Subcutaneous adipose tissue (tissue), 4 donors: ENCODE data around the gene GPR153. TPM values are rescaled to one million over a fixed set of nuclear protein-coding genes. Genes with fewer than 3 reads are reported as not detected.

Experiments
- total RNA-seq, 4 donors: library from RNA; depleted of rRNA; stranded (reverse); fragments of >200 nt; gene quantifications; one replicate each; pipeline ENCODE4 v1.1.0, GENCODE V29; 2016
- TF ChIP-seq, protein P1 (sequence below): fragments of 450-650 bp; IDR thresholded peaks from one replicate; pipeline ENCODE4 v1.5.1; 2016; ENCODE audit warnings: low read depth, mild to moderate bottlenecking, control low read depth, antibody characterized with exemption, moderate library complexity

GPR153 gene
- total RNA-seq, 4 donors from 2014 or later, result 8.2 to 37.9 (median 16.0) TPM

DNA sequence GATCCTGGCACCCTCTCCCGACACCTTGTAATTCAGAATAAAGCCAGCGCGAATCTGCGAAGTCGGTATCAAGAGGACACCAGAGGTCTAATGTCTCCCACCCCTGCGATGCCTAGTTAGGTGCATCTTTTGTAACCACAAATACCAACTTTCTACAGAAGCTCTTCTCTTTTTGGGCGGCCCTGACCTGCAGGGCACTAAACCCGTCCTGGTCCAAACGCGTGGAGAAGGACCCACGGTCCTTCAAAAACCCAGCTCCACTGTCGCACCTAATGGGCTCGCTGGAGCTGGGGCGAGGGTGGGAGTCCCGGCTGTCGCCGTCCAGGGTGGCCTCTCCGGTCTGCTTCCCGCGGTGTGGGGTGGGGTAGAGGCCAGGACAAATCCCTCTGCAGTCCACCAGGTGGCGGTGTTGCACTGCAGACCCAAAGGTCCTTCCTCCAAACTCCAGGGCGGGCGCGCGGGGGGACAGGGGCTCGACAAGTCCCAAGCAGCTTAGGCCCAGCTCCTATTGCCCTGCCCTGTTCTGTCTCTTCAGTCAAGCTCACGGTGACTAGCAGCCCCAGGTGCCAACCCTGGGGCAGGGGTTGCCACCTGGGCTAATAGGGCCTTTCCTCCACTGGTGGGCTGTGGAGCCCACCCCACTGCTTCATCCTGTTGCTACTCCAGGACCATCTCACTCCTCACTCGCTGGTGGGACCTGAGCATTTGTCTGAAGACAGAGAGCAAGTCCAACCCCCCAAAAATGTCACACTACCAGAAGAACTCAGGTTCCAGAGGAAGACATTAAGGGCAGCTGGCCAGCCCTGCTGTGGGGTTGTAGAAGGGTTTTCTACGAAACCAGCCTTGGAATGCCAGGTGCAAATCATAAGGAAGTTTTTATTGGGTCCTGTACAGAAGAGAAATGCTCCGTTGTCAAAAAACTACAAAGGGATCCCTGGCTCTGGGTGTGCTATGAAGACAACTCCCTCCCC is 14.1 kb downstream of the GPR153 start:
- TF ChIP-seq, protein P1, sequence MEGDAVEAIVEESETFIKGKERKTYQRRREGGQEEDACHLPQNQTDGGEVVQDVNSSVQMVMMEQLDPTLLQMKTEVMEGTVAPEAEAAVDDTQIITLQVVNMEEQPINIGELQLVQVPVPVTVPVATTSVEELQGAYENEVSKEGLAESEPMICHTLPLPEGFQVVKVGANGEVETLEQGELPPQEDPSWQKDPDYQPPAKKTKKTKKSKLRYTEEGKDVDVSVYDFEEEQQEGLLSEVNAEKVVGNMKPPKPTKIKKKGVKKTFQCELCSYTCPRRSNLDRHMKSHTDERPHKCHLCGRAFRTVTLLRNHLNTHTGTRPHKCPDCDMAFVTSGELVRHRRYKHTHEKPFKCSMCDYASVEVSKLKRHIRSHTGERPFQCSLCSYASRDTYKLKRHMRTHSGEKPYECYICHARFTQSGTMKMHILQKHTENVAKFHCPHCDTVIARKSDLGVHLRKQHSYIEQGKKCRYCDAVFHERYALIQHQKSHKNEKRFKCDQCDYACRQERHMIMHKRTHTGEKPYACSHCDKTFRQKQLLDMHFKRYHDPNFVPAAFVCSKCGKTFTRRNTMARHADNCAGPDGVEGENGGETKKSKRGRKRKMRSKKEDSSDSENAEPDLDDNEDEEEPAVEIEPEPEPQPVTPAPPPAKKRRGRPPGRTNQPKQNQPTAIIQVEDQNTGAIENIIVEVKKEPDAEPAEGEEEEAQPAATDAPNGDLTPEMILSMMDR, result no peak

DNA sequence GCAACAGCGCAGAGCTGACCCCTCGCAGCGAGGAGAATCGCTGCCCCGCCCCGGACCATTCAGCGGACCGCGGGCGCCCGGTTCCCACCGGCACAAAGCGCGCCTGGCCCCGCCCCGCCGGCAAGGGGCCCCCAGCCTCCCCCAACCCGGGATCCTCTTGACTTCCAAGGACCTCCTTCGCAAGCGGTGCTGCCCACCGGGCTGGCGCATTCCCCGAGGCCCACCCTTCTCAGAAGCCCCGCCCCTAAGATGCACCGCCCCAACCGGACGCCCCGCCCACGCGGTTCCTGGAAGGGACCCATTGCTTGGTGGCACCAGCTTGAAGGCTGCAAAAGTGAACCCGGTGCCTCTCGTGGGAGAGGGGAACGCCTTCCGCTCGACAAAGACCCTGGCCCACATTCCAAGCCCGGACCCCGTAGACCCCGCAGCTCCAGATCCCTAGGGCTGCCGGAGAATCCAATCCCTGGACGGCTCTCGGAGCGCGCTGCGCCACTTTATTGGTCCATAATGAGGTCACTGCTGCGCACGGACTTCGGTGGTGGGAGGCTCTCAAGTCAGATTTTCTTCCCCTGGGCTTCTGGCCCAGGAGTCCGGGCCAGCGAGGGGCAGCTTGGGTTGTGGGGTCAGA is 14.9 kb downstream of the GPR153 start:
- TF ChIP-seq, protein P1, result no peak

DNA sequence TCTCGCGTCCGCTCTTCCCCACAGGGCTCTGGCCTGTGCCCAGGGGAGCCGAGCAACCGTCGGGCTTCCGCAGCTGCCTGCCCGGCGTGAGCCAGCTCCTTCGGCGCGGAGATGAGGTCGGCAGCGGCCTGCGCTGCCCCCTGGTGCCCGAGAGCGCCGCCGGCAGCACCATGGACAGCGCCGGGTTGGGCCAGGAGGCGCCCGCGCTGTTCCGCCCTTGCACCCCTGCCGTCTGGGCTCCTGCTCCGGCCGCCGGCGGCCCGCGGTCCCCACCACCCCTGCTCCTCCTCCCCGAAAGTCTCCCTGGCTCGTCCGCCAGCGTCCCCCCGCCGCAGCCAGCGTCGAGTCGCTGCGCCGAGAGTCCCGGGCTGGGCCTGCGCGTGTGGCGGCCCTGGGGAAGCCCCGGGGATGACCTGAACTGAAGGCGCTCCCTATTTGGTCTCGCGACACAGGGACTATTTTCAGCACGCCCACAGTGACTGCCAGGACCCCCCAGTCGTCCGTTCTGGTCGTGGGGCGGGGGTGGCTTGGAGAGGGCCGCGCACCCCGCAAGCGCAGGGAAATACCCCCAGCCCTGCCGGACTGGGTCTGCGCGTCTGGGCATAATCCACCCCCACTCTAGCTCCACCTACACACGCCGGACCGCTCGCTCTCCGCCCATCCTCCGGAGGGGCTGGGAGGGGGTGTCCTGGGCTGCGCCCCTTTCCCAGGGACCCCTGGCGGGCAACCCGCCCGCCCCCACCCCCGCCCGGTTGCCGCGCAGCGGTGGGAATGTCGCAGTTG is 15.6 kb downstream of the GPR153 start:
- TF ChIP-seq, protein P1, result no peak

DNA sequence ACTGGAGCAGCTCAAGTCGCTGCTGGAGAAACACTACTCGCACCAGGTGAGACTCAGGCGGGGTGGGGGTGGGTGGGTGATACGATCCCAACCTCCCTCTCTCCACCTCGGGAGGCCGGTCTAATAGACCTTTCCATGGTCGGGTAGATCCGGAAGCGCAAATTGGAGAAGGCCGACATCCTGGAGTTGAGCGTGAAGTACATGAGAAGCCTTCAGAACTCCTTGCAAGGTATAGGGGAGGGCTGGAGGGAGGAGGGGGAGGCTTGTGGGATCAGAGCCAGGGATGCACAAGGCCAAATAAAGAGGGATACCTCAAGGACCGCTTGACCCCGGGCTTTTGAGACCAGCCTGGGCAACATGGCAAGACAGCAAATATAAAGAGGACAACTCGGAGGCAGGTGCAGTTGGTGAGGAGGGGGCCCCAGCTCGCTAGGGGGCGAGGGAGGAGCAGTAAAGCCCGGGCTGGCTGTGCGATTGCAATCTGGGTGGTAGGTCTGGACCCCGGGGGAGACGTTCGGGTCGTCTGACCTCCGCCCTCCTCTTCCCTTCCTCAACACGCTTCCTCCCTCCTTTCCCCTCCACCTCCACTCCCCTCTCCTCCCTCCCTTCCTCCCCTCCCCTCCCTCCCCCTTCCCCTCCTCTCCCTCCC is 16.4 kb downstream of the GPR153 start:
- TF ChIP-seq, protein P1, result no peak

DNA sequence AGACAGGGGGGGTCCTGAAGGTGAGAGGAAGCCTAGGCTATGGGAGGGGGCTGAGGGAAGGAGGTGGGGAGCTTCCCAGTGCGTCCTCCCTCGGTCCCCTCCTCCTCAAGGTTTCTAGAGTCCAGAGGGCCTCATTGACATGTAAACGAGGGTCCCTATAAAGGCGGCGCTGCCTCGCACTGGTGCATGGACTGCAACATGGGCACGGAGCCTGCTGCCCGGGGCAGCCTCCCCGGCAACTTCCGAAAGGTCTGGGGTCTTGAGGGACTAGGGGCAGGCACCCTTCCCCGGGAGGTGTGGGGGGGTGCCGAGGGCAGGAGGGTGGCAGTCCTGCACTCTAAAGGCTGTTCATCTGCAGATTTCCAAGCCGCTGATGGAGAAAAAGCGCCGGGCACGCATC is 16.9 kb downstream of the GPR153 start, which contains the start of gene HES3:
TSS of gene HES3 (plus strand) at position 187 of the 400 bp plus-strand sequence. CDS start at position 374, 187 bp downstream.
- TF ChIP-seq, protein P1, result no peak

DNA sequence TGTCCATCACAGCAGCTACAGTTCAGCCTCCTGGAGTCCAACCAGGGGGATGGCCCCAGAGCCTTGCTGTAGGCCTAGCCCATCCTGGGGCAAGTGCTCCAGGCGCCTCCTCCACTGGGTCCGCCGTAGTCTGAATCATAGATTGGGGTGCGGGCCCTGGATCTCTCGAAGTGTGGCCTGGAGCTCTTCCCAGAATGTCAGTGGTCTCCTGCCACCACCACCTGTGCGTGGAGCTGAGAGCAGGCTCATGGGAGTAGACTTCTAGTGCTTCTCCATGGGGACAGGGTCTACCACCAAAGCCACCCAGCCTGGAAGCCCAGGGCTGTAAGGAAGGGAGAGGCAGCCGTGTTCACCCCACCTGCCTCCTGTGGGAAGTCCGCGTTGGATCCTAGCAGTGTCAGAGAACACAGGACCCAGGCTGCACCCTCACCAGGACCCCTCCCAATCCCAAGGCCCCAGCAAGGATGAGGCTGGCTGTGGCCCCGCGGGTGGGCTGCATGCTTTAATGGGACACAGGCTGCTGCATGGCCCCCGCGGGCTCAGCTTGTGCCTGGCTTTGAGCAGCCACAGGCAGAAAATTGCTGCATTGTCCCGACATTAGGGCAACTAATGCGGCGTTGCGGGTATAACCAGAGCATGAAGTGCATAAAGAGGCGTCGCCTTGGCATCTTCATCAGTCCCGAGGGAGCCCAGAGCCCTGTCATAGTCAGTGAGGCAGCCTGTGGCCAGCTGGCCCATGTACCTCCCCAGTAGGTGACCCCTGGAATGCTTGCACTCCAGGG is 17.7 kb downstream of the GPR153 start:
- TF ChIP-seq, protein P1, result no peak
